ENCODE data around the gene PLXNA4.

PLXNA4 gene

GRCh38 chr7:132251327-132251659, 325.0 kb downstream of the PLXNA4 start:
- DNase-seq = no peak

DNA sequence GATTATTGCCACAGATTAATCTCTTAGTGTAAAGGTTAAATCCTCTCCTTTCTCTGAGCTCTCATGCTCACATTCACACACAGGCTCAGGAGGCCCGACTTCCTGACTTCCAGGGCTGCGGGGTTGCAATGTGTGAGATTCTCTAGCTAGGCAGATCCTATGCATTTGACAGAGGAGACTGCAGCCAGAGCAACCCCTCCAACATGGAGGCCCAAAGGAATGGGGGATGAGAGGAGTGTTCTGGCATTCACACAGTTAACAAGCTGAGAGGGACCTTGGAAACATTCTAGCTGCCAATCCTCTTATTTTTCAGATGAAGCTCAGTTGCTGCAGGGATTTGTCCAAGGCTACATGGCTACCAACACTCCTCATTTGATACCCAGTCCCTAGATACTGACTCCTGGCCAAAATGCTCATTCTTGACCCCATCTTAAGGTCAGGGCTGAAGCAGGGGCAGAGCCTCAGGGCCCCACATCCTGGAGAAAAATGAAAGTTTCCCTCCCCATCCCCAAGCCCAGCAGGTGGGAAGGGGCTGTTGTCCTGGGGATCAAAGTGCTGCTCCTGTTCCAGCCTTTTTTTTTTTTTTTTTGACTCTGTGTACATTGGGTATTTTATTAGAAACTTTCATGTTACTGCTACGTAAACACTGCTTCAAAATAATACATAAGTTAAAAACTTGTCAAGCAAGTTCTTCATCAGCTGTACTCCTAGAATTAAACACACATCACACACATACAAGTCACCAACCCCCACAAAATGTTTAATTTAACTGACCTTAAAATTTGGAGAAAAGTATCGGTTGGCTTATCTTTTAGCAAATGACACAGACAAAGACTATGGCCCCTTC, 325.6 kb downstream of the PLXNA4 start:
- DNase-seq = no peak

GRCh38 chr7:132249256-132249971, 326.9 kb downstream of the PLXNA4 start:
- DNase-seq = no peak

DNA sequence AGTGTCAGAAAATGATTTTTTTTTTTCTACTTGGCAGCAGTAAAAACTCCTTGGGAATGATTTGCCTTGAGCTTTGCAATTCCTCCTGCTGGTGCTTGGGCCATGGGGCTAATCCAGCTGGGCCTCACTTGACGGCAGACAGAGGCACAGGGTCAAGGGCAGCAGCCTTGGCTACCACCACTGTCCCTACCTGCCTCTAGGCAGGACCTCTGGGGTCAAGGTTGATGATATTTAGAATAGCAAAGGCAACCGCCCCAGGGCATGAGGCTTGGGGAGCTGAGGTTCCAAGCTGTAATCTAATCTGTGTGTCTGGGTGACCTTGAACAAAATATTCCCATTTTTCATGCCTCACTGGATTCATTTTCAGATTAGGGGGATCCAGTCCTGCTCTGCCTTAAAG, 327.4 kb downstream of the PLXNA4 start:
- DNase-seq = no peak

DNA sequence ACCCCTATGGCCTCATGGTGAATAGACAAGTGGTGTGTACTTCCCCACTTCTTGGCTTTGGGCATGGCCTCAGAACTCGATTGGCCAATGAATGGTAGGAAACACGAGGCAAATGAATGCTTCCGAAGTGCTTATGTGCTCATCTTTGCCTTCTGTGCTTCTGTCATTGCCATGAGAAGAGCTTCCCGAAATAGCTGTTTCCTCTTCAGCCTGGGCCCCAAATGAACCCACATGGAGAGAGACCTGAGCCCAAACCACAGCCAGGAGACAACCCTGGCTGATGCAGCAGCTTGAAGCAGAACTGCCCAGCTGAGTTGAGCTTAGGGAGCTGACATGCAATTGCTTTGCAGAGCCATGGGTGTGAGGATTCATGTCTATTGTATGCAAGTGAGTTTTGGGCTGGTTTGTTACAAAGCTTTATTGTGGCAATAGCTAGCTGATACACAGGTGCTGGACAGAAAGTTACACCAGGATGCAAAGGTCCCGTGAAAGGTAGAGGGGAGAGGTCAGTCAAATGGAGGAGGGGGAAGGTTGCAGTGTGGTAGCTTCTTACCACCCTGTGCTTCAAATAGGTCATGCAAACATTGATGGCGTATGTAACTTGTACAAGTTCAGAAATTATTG, 328.2 kb downstream of the PLXNA4 start:
- DNase-seq = no peak

DNA sequence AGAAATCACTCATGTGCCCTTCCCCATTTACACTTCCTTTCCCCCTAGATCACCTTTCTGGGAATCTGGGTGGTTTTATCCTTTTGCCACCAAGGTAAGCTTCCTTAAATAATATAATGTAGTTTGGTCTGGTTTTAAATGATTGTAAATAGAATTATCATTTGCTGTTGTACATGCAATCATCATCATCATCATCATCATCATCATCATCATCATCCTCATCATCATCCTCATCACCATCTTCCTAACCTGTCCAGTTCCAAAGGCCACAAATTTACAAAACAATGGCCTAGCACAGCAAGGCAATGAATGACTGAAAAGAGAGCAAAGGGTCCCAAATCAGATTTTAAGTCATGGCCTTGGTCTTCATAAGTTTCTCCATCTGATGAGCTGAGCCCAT, 329.7 kb downstream of the PLXNA4 start:
- DNase-seq = no peak

GRCh38 chr7:132245539-132245938, 330.7 kb downstream of the PLXNA4 start:
- no peak for DNase-seq

DNA sequence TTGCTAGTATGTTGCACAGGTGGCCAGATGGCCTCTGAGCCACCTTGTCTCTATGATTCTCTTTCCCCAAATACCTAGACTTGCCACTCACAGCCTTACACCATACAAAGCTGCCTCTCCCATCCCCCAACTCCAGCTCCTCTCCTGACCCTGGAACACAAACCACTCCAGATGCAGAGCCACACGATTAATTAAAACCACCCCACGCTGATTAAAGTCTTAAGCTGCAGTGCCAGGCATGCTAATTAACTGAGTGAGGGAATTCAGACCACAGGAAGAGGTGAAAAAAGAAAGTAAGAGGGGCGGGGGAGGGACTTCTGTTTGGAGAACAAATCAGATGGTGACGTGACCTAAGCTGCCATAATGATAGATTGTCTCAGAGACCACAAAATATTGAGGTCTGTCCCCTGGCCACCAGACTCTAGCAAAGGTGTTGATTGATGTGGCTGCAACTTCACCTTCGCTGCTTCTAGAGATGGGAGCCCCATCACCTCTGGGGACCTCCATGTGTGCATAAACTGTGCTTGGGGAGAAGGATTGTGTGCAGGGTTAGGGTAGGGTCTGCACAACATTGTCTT, 331.3 kb downstream of the PLXNA4 start:
- no peak for DNase-seq

DNA sequence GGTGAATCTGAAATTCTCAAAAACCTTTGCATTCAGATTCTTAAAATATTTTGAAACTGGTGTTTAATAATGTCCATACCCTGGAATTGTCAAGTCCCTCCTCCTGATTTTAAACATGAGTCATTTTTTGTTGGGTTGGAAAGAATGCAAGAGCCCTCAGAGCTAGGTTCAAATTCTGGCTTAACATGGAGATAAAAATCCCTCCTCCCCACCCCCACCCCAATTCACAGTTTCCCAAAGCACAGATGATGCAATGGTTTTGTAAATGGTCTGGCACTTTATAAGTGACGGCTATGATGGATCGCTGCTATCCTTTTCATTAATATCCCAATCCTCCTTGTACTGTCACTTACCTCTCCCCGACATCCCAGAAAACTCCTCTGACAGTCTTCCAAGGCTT, 332.8 kb downstream of the PLXNA4 start:
- no peak for DNase-seq

DNA sequence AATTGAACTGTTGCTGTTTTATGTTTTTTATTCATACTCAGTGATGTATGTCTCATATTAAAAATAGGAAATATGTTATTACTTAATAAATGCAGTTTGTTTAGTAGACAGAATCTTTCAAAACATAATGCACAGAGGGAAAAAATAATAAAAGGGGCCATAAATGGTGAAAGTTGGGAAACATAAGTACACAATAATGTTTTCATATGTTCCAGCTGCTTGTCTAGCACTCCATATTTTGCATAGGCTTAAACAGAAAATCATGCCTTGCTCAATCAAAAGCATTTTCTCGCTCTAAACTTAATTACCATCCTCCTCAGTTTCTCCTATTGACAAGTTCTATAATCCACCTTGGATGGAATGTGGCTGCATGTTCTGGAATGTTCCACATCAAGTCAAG, 333.2 kb downstream of the PLXNA4 start:
- DNase-seq = no peak

DNA sequence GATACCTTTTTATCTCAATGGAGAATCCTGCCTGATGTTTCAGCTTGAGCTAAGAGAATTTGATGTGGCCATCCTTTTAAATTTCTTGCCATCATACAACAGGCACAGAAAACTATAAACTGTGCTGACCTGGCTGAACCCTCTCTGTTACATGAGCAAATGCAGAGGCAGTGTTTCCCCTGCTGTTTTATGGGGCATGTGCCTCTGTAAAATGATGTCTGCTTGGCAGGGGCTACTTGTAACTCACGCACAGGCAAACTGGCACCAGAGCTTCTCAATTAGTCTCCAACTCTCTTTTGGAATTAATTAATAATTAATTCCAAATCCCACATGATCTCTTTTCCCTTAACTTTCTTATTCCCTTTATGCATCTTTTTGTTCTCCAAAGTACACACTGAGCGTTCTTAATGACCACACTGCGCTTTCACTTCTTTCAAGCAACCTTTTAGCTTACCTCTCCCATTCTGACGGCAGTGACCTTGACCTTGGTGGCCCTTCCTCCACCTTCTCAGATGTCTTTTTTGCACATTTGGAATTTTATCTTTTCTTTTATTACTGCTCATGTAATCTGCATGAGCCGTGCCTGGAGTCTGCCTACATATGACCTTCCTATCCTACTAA, 334.0 kb downstream of the PLXNA4 start:
- DNase-seq = no peak

GRCh38 chr7:132240821-132241422, 335.3 kb downstream of the PLXNA4 start:
- DNase-seq = peak in 2 of 3 donors; percentile 7 to 27

DNA sequence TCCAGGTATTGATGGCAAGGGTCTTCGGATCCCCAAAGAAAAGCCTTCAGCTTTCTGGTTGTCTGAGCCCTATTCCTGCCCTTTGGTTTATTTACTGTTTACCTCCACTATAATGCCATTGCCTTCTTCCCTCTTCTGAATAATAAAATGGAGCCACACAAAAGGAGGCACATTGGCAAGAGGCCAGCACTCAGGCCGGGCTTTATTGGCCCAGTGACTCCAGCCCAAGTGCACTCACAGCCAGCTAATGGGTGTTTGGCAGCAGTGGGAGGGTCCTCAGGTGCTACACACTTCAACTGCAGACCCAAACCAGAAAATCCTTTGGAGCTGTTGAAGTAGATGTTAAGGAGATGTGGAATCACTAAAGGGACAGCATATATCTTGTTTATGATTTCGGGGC, 336.0 kb downstream of the PLXNA4 start:
- no peak for DNase-seq

GRCh38 chr7:132239422-132239994, 336.8 kb downstream of the PLXNA4 start:
- no peak for DNase-seq

DNA sequence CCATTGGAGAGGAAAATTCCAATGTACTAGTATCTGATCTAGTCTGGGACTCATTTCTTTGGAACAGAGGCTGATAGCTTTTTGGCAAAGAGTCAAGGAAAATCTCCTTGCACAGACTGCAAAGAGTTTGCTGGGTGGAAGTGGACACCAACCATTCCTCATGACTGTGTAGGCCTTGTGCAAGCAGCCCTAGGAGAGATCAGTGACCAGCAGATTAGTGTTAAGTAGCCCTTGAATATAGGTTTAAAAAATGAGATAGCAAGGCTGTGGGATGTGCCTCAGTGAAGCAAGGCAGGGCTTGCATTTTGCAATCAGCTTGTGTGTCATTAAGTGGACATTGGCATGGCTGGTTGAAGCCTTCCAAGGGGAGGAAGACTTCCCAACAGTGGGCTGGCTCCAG, 341.6 kb downstream of the PLXNA4 start:
- no peak for DNase-seq

- DNase-seq = no peak
Observed at GRCh38 chr7:132232406-132232805, 343.9 kb downstream of the PLXNA4 start.

- no peak for DNase-seq
Observed at GRCh38 chr7:132230462-132230861, 345.8 kb downstream of the PLXNA4 start.

DNA sequence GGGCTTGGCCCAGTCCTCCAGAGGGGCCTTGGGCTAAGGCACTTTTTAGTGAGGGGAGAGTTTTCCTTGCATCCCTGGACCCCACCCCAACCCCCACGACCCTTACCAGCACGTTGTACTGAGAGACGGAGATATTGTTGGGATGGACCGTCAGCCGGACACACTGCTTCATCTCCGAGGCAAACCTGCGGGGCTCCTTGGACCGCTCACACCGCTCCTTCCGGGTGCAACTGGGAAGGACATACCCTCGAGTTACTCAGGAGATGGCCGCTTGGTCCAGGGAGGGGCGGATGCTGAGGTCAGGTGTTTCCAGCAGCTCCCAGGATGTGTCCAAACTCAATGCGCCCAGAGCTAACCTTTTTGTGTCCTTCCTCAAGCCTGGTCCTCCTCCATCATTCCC, 348.0 kb downstream of the PLXNA4 start:
- no peak for DNase-seq

DNA sequence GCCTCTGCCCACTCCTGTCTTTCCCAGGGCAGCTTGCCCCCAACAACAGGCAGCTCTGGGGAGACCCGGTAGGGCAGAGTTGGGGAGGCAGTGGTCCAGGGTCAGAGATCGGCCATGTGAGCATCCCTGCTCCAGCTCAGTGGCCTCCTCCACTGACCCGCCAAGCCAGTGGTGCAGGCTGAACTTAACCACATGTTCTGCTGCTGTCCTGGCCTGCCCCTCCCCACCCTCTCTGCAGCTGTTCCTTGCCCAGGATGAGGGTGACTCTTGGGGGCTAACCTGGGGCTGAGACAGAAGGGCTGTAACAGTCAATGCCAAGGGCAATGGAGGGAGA, 349.3 kb downstream of the PLXNA4 start:
- DNase-seq = no peak

DNA sequence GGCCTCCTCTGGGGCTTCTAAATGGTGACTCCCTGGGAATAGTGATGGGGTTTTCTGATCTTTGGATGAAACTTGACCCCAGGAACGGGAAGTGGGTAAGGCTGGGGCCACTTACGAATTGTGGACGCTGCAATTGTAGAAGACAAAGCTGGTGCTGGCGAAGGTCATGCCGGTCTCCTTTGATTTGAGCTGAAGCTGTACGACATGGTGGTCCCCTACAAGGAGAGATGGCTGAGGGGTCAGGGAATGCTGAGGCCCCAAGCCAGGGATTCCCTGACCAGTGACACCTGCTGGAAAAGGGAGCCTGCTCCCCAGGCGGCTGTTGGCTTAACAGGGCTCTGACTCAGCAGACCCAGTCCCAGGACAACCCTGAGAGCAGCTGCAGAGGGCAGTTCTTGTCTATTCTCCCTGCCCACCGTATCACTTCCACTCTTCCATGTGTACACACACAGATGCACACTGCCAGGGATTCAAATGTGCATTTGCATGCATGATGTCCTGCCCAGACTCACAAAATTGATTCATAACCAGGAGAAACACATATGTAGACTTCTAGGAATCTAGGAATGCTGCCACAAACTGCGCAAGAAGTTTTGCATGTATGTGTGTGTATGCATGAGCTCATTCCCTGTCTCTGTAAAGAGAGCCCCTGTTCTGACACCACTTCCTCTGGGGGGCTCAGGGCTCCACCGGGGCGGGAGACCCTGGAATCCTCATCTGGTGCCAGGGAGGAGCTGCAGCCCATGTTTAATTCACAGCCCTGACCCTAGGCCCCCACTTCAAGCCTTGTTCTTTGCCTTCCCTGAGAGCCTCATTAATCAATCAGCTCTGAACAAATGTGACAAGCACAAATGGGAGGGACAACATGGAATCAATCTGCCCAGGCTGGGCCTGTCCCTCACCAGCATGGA, 350.0 kb downstream of the PLXNA4 start:
- no peak for DNase-seq
